ENCODE data around the gene ELFN2. TPM values are rescaled to one million over a fixed set of nuclear protein-coding genes. Genes with fewer than 3 reads are reported as not detected.

Gene ELFN2
- total and polyA plus RNA-seq, 2 of the 13 experiments (the other 11 are each of a cell fraction or from before 2014, with no cell fraction given): 0.01 TPM; not detected in 1

DNA sequence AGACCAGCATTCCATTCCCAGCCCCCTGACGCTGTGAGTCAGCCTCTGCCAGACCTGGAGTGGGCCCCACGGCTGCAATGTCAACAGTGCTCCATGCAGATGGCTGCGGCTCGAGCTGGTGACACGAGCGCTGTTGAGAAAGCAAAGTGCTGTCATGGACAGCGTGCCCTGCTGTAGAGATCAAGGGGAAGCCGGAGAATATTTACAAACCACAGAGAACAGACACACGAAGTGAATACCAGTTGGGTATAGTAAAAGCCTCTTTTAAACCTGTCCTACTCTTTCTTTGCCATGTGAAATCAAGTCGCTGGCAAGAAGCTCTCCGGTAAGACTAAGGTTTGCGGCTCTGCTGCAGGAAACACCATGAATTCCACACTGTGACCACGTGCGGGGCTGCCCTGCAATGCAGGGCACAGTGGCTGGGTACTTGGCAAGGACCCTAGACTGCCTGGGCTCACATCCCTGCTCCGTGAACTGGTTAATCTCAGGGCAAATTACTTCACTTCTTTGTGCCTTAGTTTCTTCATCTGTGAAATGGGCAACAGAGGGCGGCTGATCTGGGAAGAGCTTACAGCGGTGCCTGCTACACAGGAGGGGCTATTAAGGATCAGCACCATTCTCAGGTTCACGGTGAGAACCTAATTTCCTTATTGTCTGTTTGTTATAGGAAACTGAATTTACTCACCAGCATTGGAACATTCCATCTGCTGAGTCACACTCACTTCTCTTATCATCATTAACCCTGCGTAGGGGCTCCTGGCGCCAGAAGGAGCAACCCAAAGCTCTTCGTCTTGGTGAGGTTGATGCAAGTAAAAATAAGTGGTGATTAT lies 27.8 kb upstream of the ELFN2 start (continued):
- TF ChIP-seq, protein P1, sequence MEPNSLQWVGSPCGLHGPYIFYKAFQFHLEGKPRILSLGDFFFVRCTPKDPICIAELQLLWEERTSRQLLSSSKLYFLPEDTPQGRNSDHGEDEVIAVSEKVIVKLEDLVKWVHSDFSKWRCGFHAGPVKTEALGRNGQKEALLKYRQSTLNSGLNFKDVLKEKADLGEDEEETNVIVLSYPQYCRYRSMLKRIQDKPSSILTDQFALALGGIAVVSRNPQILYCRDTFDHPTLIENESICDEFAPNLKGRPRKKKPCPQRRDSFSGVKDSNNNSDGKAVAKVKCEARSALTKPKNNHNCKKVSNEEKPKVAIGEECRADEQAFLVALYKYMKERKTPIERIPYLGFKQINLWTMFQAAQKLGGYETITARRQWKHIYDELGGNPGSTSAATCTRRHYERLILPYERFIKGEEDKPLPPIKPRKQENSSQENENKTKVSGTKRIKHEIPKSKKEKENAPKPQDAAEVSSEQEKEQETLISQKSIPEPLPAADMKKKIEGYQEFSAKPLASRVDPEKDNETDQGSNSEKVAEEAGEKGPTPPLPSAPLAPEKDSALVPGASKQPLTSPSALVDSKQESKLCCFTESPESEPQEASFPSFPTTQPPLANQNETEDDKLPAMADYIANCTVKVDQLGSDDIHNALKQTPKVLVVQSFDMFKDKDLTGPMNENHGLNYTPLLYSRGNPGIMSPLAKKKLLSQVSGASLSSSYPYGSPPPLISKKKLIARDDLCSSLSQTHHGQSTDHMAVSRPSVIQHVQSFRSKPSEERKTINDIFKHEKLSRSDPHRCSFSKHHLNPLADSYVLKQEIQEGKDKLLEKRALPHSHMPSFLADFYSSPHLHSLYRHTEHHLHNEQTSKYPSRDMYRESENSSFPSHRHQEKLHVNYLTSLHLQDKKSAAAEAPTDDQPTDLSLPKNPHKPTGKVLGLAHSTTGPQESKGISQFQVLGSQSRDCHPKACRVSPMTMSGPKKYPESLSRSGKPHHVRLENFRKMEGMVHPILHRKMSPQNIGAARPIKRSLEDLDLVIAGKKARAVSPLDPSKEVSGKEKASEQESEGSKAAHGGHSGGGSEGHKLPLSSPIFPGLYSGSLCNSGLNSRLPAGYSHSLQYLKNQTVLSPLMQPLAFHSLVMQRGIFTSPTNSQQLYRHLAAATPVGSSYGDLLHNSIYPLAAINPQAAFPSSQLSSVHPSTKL (CRISPR knock-in tag; IDR thresholded peaks at IDR 0.05): peak; percentile 92
- TF ChIP-seq CTCF (CRISPR knock-in tag; IDR thresholded peaks at IDR 0.05) (peak; percentile 43), ZNF770 (CRISPR knock-in tag; IDR thresholded peaks at IDR 0.05) (no peak), GABPB1 (CRISPR knock-in tag; IDR thresholded peaks at IDR 0.05) (peak; percentile 27), ZNF644 (CRISPR knock-in tag; IDR thresholded peaks at IDR 0.05; ENCODE audit: low read depth) (peak; percentile 86), TBL1XR1 (IDR thresholded peaks at IDR 0.05; ENCODE audit: borderline replicate concordance, low read length, partially characterized antibody) (no peak), CSRNP2 (CRISPR knock-in tag; conservative IDR thresholded peaks at IDR 0.05; ENCODE audit: low read depth) (no peak), HMGA1 (CRISPR knock-in tag; conservative IDR thresholded peaks at IDR 0.05) (no peak), RARG (CRISPR knock-in tag; IDR thresholded peaks at IDR 0.05; ENCODE audit: low read depth) (no peak), PPARG (CRISPR knock-in tag; conservative IDR thresholded peaks at IDR 0.05) (0 out of 2 replicates have a peak, but pooled peaks have one; percentile 29), SPEN (CRISPR knock-in tag; IDR thresholded peaks at IDR 0.05; ENCODE audit: low read depth) (0 out of 2 replicates have a peak, but pooled peaks have one; percentile 31), SOX6 (IDR thresholded peaks at IDR 0.05) (no peak), SOX6 (CRISPR knock-in tag; IDR thresholded peaks at IDR 0.05) (0 out of 2 replicates have a peak, but pooled peaks have one; percentile 15), ZNF225 (CRISPR knock-in tag; IDR thresholded peaks at IDR 0.05) (no peak), CBX1 (IDR thresholded peaks at IDR 0.05; ENCODE audit: low read depth) (peak; percentile 25), STAG1 (CRISPR knock-in tag; IDR thresholded peaks at IDR 0.05) (no peak), GZF1 (CRISPR knock-in tag; IDR thresholded peaks at IDR 0.05) (no peak), HOXA3 (CRISPR knock-in tag; IDR thresholded peaks at IDR 0.05) (peak; percentile 66; the same call in 1 of the 2 replicates)

Data from HepG2 (cell line).